H1 (cell line): ENCODE measurements around the gene NLRC5. TPM values are rescaled to one million over a fixed set of nuclear protein-coding genes. Genes with fewer than 3 reads are reported as not detected.

ENCODE experiments used
- CHD7 ChIP-seq: fragments of 300-600 bp; sonication (generic); IDR thresholded peaks from 2 replicates; pipeline ENCODE4 v1.7.1; 2012; ENCODE audit warnings: low read length, moderate library complexity, mild to moderate bottlenecking, inconsistent platforms; ENCODE audit not compliant: insufficient replicate concordance
- JUND ChIP-seq: IDR thresholded peaks from 2 replicates; pipeline ENCODE4 v1.6.1; 2011; ENCODE audit warnings: mild to moderate bottlenecking, improper control_type of control experiment, low read length
- polyA plus RNA-seq, 7 experiments: library from polyadenylated mRNA; depleted of rRNA in 3 of 7; stranded (reverse) in 5 of 7; unstranded in 2 of 7; fragments of >200 nt in 5 of 7; fragments of 200-250 nt in 2 of 7; gene quantifications; 1 replicate in 5 of 7; 2 replicates in 1 of 7; 4 replicates in 1 of 7; pipeline versions ENCODE4 v1.2.1 to v1.2.3, GENCODE V29; 2011 to 2013; ENCODE audit warnings: missing spikeins in 2 of 7, mixed read lengths in 2 of 7
- total RNA-seq: library from RNA; stranded (reverse); fragmentation: NEBNext Ultra II Directional; extraction: Animal tissue kit (Norgen Biotek cat#: 25700); gene quantifications from 2 replicates; pipeline ENCODE4 v1.2.1, GENCODE V29; 2021

Gene NLRC5
- total and polyA plus RNA-seq, 2 of the 8 experiments (the other 6 are each of a cell fraction or from before 2014, with no cell fraction given), result 2.2 to 3.2 TPM

GRCh38 chr16:56977823-56978430 is 11.4 kb upstream of the NLRC5 start (continued):
- TF ChIP-seq CHD7, result no peak
- TF ChIP-seq JUND, result no peak
